SK-N-SH (cell line): ENCODE data around the gene POU2AF2.
"Not testable (repeated sequence)": the region's sequence is repeated elsewhere in the genome, so short reads cannot be mapped to it uniquely, and the experiment has no call there.

Experiments used
- CHD2 ChIP-seq: fragments of 150-350 bp; IDR thresholded peaks from 2 replicates; pipeline ENCODE4 v1.6.1; 2018; ENCODE audit warnings: low read length; ENCODE audit not compliant: partially characterized antibody
- EP300 ChIP-seq, 2 experiments: IDR thresholded peaks; 2 replicates each; pipeline versions ENCODE4 v1.4.0 to v1.6.1; 2012; ENCODE audit warnings: borderline replicate concordance in 1 of 2, low read depth in 1 of 2, low read length in 1 of 2
- GATA2 ChIP-seq: sonication (generic); formaldehyde crosslinking; IDR thresholded peaks from 2 replicates; pipeline ENCODE4 v1.5.0; 2020; ENCODE audit warnings: mild to moderate bottlenecking, missing genetic modification reagents
- SIN3A ChIP-seq: IDR thresholded peaks from 2 replicates; pipeline ENCODE4 v1.6.1; 2012; ENCODE audit warnings: low read depth, mild to moderate bottlenecking, low read length, moderate library complexity, borderline replicate concordance
- YY1 ChIP-seq: IDR thresholded peaks from 2 replicates; pipeline ENCODE4 v1.4.0; 2012; ENCODE audit warnings: low read depth, mild to moderate bottlenecking
- TF ChIP-seq, protein P1 (sequence below): IDR thresholded peaks from 2 replicates; pipeline ENCODE4; 2012
- TF ChIP-seq, protein P2 (sequence below): fragments of 200-600 bp; sonication (generic); IDR thresholded peaks from 2 replicates; pipeline ENCODE4 v1.6.1; 2017; ENCODE audit warnings: antibody characterized with exemption, mild to moderate bottlenecking, moderate library complexity

DNA sequence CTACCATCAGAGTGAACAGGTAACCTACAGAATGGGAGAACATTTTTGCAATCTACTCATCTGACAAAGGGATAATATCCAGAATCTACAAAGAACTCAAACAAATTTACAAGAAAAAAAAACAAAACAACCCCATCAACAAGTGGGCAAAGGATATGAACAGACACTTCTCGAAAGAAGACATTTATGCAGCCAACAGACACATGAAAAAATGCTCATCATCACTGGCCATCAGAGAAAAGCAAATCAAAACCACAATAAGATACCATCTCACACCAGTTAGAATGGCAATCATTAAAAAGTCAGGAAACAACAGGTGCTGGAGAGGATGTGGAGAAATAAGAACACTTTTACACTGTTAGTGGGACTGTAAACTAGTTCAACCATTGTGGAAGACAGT lies 46.9 kb downstream of the POU2AF2 start:
- not testable (repeated sequence) for TF ChIP-seq EP300 (IDR thresholded peaks at IDR 0.05; ENCODE audit: borderline replicate concordance in 1 of 2, low read depth in 1 of 2, low read length in 1 of 2); CHD2; GATA2 (CRISPR knock-in tag); SIN3A; YY1
- TF ChIP-seq, protein P1, sequence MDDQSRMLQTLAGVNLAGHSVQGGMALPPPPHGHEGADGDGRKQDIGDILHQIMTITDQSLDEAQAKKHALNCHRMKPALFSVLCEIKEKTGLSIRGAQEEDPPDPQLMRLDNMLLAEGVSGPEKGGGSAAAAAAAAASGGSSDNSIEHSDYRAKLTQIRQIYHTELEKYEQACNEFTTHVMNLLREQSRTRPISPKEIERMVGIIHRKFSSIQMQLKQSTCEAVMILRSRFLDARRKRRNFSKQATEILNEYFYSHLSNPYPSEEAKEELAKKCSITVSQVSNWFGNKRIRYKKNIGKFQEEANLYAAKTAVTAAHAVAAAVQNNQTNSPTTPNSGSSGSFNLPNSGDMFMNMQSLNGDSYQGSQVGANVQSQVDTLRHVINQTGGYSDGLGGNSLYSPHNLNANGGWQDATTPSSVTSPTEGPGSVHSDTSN = not testable (repeated sequence)
- TF ChIP-seq, protein P2, sequence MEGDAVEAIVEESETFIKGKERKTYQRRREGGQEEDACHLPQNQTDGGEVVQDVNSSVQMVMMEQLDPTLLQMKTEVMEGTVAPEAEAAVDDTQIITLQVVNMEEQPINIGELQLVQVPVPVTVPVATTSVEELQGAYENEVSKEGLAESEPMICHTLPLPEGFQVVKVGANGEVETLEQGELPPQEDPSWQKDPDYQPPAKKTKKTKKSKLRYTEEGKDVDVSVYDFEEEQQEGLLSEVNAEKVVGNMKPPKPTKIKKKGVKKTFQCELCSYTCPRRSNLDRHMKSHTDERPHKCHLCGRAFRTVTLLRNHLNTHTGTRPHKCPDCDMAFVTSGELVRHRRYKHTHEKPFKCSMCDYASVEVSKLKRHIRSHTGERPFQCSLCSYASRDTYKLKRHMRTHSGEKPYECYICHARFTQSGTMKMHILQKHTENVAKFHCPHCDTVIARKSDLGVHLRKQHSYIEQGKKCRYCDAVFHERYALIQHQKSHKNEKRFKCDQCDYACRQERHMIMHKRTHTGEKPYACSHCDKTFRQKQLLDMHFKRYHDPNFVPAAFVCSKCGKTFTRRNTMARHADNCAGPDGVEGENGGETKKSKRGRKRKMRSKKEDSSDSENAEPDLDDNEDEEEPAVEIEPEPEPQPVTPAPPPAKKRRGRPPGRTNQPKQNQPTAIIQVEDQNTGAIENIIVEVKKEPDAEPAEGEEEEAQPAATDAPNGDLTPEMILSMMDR = not testable (repeated sequence)
